NCI-H2196 treated with DMSO at 0.1 percent for 48 hours (cell line): ENCODE data around the gene ERVH48-1.
A peak's percentile ranks its signal among the peaks of the same experiment; 100 is the strongest.
"Not testable (repeated sequence)": the region's sequence is repeated elsewhere in the genome, so short reads cannot be mapped to it uniquely, and the experiment has no call there.

Experiments used
- DNase-seq: peaks from one replicate; lab custom pipeline; 2025; ENCODE audit not compliant: unreplicated experiment; lab: John Stamatoyannopoulos, UW

Gene ERVH48-1

GRCh38 chr21:42908484-42908883 lies 16.9 kb downstream of the ERVH48-1 start:
- not testable (repeated sequence) for DNase-seq

DNA sequence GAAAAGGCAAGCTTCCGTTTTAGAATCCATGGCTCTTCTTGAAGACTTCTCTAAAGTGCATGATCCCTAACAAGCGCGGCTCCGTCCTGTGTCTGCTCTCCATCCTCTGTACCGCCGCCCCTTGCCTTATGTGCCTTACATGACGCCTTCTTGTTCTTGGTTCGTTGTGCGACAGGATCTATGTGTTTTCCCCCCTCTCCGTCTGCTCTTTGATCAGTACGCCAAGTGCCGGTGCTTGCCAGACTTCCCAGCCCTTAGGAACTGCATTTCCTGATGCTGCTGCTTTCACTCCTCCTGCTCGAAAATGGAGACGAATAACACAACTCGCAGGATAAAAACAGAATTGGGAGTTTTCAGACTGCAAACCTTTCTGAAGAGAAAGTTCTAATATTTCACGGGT lies 19.2 kb downstream of the ERVH48-1 start:
- no peak for DNase-seq

DNA sequence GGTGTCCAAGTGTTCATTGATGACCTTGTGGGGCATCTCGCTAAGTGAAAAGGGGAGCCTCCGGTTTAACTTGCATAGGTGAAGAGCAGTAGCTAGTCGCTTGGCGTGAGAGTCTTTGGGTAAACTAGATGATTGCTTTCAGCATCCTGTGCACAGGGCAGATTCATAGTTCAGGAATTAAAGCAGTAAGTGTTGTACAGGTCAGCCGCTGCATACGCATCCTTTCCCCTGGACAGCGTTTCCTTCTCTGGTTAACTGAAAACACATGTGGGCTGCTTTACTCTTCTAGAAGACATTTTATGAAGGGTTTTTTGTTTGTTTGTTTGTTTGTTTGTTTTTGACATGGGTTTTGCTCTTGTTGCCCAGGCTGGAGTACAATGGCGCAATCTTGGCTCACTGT lies 20.2 kb downstream of the ERVH48-1 start:
- no peak for DNase-seq

GRCh38 chr21:42903817-42904216 lies 21.6 kb downstream of the ERVH48-1 start:
- no peak for DNase-seq

- no peak for DNase-seq
Observed at GRCh38 chr21:42900446-42900845, 25.0 kb downstream of the ERVH48-1 start.

GRCh38 chr21:42892931-42893755 lies 32.3 kb downstream of the ERVH48-1 start, which contains the start of gene NDUFV3:
Gene NDUFV3 (plus strand): TSS chr21:42893309. CDS start chr21:42893334, 25 bp downstream.
- peak; percentile 97 for DNase-seq

- DNase-seq, result no peak
Observed at GRCh38 chr21:42892582-42892930, 32.9 kb downstream of the ERVH48-1 start.

GRCh38 chr21:42887326-42887725 lies 38.1 kb downstream of the ERVH48-1 start:
- no peak for DNase-seq

- DNase-seq, result no peak
Observed at GRCh38 chr21:42883921-42884320, 41.5 kb downstream of the ERVH48-1 start.

DNA sequence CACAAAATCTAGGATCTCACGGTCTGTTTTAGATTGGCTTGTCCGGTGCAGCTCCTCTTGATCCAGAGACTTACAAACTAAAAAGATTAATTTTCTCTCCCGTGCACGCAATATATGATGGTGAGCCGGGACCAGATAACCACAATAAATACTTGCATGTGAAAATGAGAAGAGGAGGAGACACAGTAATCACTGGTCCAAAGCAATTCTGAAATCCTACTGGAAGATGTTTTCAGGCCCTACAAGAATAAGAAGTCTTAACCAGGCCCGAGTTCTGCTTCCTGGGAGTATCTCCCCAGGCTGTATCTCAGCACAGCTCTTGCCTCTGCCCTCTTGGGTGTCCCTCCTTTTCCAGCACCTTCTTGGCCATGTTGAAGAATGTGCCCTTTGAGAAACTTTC lies 45.1 kb downstream of the ERVH48-1 start:
- no peak for DNase-seq

- DNase-seq, result peak; percentile 90
Observed at GRCh38 chr21:42878993-42879787, 46.2 kb downstream of the ERVH48-1 start, which contains the start of gene WDR4. Gene WDR4 (minus strand): TSS chr21:42879539. CDS start chr21:42879495, 44 bp downstream.

GRCh38 chr21:42878678-42878992 lies 46.8 kb downstream of the ERVH48-1 start:
- DNase-seq, result no peak

GRCh38 chr21:42875811-42876210 lies 49.6 kb downstream of the ERVH48-1 start:
- not testable (repeated sequence) for DNase-seq

GRCh38 chr21:42873096-42873495 lies 52.3 kb downstream of the ERVH48-1 start:
- DNase-seq, result no peak

DNA sequence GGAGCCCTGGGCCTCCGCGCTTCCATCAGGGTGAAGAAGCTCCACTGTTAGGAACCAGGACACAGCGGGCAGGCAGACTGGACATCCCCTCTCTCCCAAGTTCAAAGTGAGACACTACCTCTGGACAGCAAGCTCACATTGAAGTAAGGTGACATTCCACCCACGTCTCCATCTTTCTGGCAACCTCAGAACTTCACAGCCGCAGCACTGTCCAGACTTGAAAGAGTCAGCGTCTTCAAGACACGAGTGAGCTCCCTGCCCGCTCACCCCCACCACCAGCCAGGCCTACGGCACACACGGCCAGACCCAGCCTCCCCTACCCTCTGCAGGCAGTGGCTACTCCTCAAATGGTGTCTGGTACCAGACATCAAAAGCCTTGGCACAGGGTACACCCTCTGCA lies 57.2 kb downstream of the ERVH48-1 start:
- DNase-seq, result no peak
